ENCODE data around the gene PPARG. TPM values are rescaled to one million over a fixed set of nuclear protein-coding genes. Genes with fewer than 3 reads are reported as not detected.

PPARG gene
- polyA plus RNA-seq, 2 of the 4 experiments (the other 2 are of a cell fraction): 38.9 to 43.1 TPM

- TF ChIP-seq PBX3 (IDR thresholded peaks at IDR 0.05): no peak
- no peak for TF ChIP-seq RARB (CRISPR knock-in tag; IDR thresholded peaks at IDR 0.05)
- TF ChIP-seq, protein P1, sequence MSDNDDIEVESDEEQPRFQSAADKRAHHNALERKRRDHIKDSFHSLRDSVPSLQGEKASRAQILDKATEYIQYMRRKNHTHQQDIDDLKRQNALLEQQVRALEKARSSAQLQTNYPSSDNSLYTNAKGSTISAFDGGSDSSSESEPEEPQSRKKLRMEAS (IDR thresholded peaks at IDR 0.05): no peak
- no peak for TF ChIP-seq BHLHE40 (IDR thresholded peaks at IDR 0.05; ENCODE audit: low read depth, low read length)
- no peak for TF ChIP-seq HOXB13 (CRISPR knock-in tag; IDR thresholded peaks at IDR 0.05; ENCODE audit: low read depth)
- TF ChIP-seq ZC3H11A (IDR thresholded peaks at IDR 0.05): no peak
- no peak for TF ChIP-seq CBX8 (IDR thresholded peaks at IDR 0.05)
- TF ChIP-seq TFCP2L1 (CRISPR knock-in tag; IDR thresholded peaks at IDR 0.05): no peak
- TF ChIP-seq E2F6 (IDR thresholded peaks at IDR 0.05; ENCODE audit: borderline replicate concordance, low read depth): no peak
- no peak for TF ChIP-seq EP300 (IDR thresholded peaks at IDR 0.05)
- no peak for TF ChIP-seq ZNF302 (CRISPR knock-in tag; IDR thresholded peaks at IDR 0.05)
- no peak for TF ChIP-seq RAD21 (conservative IDR thresholded peaks at IDR 0.05 in 1 of 2, IDR thresholded peaks at IDR 0.05 in 1 of 2)
- no peak for TF ChIP-seq HOXB5 (CRISPR knock-in tag; IDR thresholded peaks at IDR 0.05)
- no peak for TF ChIP-seq HES2 (IDR thresholded peaks at IDR 0.05)
- TF ChIP-seq CHD2 (IDR thresholded peaks at IDR 0.05; ENCODE audit: low read length, partially characterized antibody): no peak
- FAIRE-seq (no peak), ATAC-seq (peak in 1 of 2 experiments; percentile 44; a peak in 2 of 6 replicates), DNase-seq (ENCODE audit: low read depth in 1 of 2, low spot score in 1 of 2) (no peak)
- CTCF ChIA-PET: interaction anchor here (1.2 kb wide), 1 partner anchor 108 kb away, joined by 5 read pairs; no protein-coding TSS in a partner anchor
- H3K4me3 ChIP-seq: no peak overlapping the region
- H3K4me1 ChIP-seq: peaks cover 32% of the 10 kb centered on the region
- POLR2A ChIA-PET: interaction anchor here (1.2 kb wide), 1 partner anchor 113 kb away, joined by 3 read pairs; the partner anchor contains the start of gene TSEN2
- H3K27ac ChIP-seq: 0 out of 6 replicates have a peak overlapping the region, but pooled peaks of 1 of the 2 experiments have one; percentile 38
- 73% methylated on average over 6 of the region's 6 CpGs for WGBS (ENCODE audit: missing lambda C conversion rate)
- no peaks in the 10 kb centered on the region for H3K9me3 ChIP-seq
- 0 out of 3 replicates have a peak overlapping the region, but pooled peaks have one; percentile 4 for H3K4me2 ChIP-seq
Measured at GRCh38 chr3:12371525-12372140, 82.8 kb downstream of the PPARG start.

DNA sequence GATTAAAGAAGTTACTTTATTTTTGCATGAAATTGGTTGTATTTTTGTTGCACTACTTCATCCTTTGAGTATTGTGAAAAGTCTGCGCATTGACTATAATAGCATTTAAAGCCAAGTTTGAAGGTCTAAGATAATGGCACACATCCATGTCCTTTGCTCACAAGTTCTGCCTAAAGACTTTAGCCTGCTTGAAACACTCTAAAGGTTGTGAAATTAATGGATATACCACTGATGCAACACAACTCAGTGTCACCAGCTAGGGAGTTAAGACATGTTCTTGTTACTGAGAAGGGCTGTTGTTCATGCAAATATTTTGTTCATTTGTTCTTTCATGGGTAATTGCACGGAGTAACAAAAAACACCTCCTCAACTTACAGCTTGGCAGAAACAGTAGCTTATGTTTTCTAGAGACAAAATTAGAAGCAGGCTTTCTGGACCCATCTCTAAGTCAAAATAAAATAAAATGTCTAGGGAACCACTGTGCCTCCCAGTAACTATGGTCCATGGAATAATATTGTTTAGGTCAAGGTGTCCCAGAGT lies 83.9 kb downstream of the PPARG start:
- DNase-seq (ENCODE audit: low read depth in 1 of 2, low spot score in 1 of 2) (no peak), FAIRE-seq (peak; percentile 68), ATAC-seq (no peak)
- POLR2A ChIA-PET: interaction anchor here (1.2 kb wide), 1 partner anchor 111 kb away, joined by 3 read pairs; the partner anchor contains the start of gene TSEN2
- CTCF ChIA-PET: interaction anchor here (1.1 kb wide), 1 partner anchor 107 kb away, joined by 4 read pairs; no protein-coding TSS in a partner anchor
- Histone ChIP-seq H3K4me1 (peaks cover 32% of the 10 kb centered on the region), H3K4me2 (no peak overlapping the region), H3K9me3 (no peaks in the 10 kb centered on the region), H3K4me3 (no peak overlapping the region), H3K27ac (no peak overlapping the region)
- TF ChIP-seq MAFK (IDR thresholded peaks at IDR 0.05; ENCODE audit: partially characterized antibody) (no peak), CBX2 (IDR thresholded peaks at IDR 0.05; ENCODE audit: borderline replicate concordance, low read depth) (no peak), HEYL (CRISPR knock-in tag; IDR thresholded peaks at IDR 0.05) (no peak), HOXA7 (CRISPR knock-in tag; IDR thresholded peaks at IDR 0.05) (no peak), CBX8 (IDR thresholded peaks at IDR 0.05) (no peak), HOXB13 (CRISPR knock-in tag; IDR thresholded peaks at IDR 0.05; ENCODE audit: low read depth) (no peak), RAD21 (conservative IDR thresholded peaks at IDR 0.05 in 1 of 2, IDR thresholded peaks at IDR 0.05 in 1 of 2) (no peak), RFX5 (IDR thresholded peaks at IDR 0.05) (no peak)
- TF ChIP-seq, protein P2, sequence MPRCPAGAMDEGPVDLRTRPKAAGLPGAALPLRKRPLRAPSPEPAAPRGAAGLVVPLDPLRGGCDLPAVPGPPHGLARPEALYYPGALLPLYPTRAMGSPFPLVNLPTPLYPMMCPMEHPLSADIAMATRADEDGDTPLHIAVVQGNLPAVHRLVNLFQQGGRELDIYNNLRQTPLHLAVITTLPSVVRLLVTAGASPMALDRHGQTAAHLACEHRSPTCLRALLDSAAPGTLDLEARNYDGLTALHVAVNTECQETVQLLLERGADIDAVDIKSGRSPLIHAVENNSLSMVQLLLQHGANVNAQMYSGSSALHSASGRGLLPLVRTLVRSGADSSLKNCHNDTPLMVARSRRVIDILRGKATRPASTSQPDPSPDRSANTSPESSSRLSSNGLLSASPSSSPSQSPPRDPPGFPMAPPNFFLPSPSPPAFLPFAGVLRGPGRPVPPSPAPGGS (IDR thresholded peaks at IDR 0.05): no peak
- TF ChIP-seq, protein P1 (IDR thresholded peaks at IDR 0.05): no peak
- TF ChIP-seq, protein P3, sequence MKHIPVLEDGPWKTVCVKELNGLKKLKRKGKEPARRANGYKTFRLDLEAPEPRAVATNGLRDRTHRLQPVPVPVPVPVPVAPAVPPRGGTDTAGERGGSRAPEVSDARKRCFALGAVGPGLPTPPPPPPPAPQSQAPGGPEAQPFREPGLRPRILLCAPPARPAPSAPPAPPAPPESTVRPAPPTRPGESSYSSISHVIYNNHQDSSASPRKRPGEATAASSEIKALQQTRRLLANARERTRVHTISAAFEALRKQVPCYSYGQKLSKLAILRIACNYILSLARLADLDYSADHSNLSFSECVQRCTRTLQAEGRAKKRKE (CRISPR knock-in tag; IDR thresholded peaks at IDR 0.05; ENCODE audit: low read depth): no peak
- 95% methylated on average over 2 of the region's 2 CpGs for WGBS (ENCODE audit: missing lambda C conversion rate)
